Measurements from ENCODE around the gene CMSS1.
"Not testable (repeated sequence)": the region's sequence is repeated elsewhere in the genome, so short reads cannot be mapped to it uniquely, and the experiment has no call there.

Gene CMSS1

DNA sequence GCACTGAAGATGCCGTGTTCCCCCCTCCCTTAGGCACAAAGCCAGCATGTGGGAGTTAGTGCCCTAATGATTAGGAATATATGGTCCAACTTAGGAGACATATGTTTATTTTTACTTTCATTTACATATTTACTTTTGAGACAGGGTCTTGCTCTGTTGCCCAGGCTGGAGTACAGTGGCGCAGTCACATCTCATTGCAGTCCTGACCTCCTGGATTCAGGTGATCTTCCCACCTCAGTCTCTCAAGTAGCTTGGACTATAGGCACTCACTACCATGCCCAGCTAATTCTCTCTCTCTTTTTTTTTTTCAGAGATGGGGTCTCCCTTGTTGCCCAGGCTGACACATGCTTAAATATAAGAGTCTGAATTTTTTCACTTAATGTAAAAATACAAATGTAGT is 391.5 kb downstream of the CMSS1 start:
- DNase-seq, result no peak

DNA sequence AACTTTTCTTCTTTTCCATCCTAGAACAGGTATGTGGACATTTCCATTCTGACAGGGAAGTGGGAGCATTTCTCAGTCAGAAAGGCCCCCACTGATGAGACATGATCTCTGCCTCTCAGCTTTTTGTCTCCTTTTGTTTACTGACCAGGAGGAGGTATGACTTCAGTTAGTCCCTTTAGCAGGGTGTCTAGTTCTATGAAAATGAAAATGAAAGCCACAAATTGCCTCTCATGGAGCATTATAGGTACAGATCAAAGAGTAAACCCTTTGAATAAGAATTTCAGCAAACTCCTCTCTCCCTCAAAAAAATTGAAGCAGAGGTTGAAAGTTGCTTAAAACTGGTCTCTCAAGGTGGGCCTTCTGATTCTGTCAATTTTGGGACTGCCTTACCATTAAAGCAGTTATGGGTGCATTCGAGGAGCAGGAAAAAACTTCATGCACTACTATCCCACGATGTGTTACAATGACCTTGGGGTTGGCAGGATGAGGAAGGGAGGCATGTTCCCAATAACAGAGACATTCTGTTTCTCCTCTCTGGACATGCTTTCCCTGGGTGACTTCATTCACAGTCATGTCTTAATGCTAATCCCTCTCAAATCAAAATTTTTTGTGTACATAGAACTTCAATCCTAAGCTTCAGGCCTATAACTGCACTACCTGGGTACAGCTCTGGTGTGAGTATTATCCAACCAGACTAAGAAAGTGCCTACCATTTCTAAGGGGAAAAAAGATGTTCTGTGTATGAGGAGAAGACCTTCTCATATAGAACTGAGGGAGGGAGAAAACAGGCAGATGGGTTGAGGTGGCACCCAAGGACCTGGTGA is 392.5 kb downstream of the CMSS1 start:
- DNase-seq, result no peak

- no peak for DNase-seq
Observed at GRCh38 chr3:100210772-100211135, 393.1 kb downstream of the CMSS1 start.

GRCh38 chr3:100213891-100214573 is 396.4 kb downstream of the CMSS1 start:
- no peak for DNase-seq

GRCh38 chr3:100214574-100214964 is 396.9 kb downstream of the CMSS1 start:
- DNase-seq, result no peak

DNA sequence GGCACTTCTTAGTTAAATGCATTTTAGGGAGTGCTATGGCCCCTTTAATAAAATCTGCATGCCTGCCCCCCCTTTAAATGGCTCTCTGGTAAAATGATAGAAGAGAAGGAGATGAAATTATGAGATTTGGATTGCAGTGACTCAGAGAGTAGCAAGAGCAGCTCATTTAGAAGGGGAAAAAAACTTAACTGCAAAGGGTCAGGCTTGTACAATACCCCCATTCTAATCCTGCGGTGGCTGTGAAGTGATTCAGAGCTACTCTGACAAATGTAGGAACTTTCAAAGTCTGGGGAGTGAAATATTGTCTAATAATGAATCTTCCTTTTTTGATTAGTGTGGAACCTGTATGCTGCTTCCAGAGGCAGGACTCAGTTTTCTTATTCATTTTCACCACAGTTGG is 399.1 kb downstream of the CMSS1 start:
- no peak for DNase-seq

DNA sequence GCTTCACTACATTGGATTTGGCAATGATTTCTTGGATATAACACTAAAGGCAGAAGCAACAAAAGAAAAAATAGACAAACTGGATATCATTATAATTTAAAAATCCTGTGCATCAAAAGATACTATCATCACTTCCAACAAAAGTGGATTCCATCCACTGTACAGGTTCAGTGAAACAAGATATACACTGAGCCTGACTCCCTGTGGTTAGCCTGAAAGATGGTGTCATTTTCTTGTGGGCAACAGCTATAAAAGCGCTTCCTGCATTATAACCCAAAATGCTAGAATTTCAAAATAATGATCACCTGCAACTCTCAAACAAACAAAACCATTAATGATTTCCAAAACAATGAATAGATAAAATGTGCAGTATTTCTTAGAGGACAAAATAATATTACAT is 403.5 kb downstream of the CMSS1 start:
- DNase-seq, result no peak

GRCh38 chr3:100225193-100225592 is 407.5 kb downstream of the CMSS1 start:
- DNase-seq, result no peak

DNA sequence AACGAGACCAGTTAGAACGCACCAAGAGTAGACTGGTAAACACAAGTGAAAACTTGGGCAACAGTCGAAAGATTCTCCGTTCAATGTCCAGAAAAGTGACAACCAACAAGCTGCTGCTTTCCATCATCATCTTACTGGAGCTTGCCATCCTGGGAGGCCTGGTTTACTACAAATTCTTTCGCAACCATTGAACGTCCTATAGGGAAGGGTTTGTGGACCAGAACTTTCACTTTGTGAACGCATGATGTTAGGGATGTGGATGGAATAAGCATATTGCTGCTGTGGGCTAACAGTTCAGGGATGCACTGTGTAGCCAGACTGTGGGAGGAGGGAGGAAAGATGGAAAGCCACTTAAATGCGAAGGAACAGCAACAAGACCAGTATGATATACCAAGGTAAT is 408.2 kb downstream of the CMSS1 start:
- no peak for DNase-seq

- no peak for DNase-seq
Observed at GRCh38 chr3:100226712-100227429, 409.2 kb downstream of the CMSS1 start.

GRCh38 chr3:100227511-100227921 is 409.9 kb downstream of the CMSS1 start:
- DNase-seq, result no peak

DNA sequence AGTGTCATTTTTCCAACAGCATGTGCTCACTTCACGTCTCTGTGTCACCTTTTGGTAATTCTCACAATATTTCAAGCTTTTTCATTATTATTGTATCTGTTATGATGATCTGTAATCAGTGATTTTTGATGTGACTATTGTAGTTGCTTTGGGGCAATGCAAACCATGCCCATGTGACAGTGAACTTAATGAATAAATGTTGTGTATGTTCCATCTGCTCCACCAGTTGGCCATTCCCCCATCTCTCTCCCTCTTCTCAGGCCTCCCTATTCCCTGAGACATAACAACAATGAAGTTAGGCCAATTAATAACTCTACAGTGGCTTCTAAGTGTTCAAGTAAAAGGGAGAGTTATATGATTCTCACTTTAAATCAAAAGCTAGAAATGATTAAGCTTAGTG is 410.6 kb downstream of the CMSS1 start:
- DNase-seq, result no peak

DNA sequence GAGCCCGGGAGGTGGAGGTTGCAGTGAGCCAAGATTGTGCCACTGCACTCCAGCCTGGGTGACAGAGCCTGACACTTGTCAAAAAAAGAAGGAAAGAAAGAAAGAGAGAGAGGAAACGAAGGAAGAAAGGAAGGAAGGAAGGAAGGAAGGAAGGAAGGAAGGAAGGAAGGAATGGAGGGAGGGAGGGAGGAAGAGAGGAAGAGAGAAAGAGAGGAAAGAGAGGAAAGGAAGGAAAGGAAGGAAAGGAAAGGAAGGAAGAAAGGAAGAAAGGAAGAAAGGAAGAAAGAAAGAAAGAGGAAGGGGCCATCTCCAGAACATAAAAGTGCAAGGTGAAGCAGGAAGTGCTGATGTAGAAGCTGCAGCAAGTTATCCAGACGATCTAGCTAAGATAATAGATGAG is 411.5 kb downstream of the CMSS1 start:
- not testable (repeated sequence) for DNase-seq

DNA sequence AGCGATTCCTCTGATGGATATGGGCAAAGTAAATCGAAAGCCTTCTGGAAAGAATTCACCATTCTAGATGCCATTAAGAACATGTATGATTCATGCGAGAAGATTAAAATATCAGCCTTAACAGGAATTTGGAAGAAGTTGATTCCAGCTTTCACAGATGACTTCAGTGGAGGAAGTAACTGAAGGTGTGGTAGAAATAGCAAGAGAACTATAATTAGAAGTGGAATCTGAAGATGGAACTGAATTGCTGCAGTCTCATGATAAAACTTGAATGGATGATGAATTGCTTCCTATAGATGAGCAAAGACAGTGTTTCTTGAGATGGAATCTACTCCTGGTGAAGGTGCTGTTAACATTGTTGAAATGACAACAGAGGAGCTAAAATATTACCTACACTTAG is 413.0 kb downstream of the CMSS1 start:
- DNase-seq, result no peak
